Stimulated activated CD8-positive, alpha-beta memory T cell treated with anti-CD3 and anti-CD28 coated beads, Interleukin-7, amount 100 ng/mL, for 24 hours (primary cell): ENCODE measurements around the gene PIK3C2B.
A peak's percentile ranks its signal among the peaks of the same experiment; 100 is the strongest.
"Not testable (repeated sequence)": the region's sequence is repeated elsewhere in the genome, so short reads cannot be mapped to it uniquely, and the experiment has no call there.

Source experiments
- DNase-seq: peaks from one replicate; pipeline ENCODE4 v3.0.0-alpha.2; 2020; ENCODE audit warnings: low read depth

The PIK3C2B gene

DNA sequence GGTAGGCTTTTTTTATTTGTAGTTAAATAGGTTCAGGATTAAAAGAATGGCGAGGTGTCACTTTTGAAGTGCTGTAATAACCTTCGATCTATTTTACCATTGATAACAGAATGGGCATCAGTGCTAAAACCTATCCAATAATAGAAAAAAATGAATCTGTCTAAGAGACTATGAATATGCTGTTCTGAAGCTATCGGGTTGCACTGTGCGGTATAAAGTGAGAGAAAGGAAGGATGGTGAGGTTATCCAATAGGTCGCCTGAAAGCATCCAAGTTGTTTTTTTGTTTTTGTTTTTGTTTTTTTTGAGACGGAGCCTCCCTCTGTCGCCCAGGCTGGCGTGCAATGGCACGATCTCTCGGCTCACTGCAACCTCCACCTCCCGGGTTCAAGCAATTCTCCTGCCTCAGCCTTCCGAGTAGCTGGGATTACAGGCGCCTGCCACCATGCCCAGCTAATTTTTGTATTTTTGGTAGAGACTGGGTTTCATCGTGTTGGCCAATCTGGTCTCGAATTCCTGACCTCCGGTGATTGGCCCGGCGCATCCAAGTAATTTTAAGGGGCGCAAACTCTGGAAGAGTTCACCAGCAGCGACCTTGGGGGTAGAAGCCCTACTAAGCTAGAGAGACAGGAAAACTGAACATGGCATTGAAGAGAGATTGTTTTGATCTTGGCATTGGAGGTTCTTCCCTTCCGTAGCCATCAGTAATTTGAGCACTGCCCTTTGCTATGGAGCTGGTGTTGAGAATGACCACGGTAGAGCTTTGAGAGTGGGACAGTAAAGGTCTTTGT lies 12.9 kb upstream of the PIK3C2B start:
- no peak for DNase-seq

DNA sequence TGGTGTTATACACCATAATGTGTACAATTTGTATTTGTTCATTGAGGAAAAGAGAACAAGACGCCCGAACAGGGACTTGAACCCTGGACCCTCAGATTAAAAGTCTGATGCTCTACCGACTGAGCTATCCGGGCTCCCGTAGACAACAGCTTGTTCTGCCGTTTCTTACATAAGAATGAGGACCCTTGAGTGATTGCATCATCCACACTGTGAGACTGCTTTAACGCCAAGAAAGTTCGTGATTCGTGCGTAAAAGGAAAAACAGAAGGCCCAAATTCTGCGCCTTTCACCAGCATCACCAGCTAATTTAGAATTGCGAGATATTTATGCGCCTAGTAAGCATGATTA lies 12.3 kb upstream of the PIK3C2B start:
- peak; percentile 72 for DNase-seq

DNA sequence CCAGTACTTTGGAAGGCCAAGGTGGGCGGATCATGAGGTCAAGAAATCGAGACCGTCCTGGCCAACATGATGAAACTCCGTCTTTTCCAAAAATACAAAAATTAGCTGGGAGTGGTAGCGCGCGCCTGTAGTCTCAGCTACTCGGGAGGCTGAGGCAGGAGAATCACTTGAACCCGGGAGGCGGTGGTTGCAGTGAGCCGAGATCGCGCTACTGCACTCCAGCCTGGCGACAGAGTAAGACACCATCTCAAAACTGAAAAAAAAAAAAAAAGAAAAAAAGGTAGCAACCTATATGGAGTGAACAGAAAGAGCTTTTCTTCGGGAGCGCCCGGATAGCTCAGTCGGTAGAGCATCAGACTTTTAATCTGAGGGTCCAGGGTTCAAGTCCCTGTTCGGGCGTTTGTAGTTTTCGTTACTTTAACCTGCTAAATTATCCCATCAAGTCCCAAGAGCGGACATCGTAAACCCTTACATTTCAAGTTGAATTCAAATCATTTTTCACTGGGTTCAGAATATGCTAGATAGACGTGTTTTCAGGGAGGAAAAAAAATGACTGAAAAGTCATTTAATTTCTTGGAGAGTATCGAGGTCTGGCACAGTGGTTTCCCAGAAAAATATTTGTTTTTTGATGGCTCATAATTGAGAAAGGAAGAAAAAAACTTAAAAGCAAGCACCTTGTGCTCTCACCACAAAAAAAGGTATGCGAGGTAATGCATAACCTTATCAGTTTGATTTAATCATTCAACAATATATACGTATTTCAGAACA lies 11.8 kb upstream of the PIK3C2B start:
- peak; percentile 49 for DNase-seq

DNA sequence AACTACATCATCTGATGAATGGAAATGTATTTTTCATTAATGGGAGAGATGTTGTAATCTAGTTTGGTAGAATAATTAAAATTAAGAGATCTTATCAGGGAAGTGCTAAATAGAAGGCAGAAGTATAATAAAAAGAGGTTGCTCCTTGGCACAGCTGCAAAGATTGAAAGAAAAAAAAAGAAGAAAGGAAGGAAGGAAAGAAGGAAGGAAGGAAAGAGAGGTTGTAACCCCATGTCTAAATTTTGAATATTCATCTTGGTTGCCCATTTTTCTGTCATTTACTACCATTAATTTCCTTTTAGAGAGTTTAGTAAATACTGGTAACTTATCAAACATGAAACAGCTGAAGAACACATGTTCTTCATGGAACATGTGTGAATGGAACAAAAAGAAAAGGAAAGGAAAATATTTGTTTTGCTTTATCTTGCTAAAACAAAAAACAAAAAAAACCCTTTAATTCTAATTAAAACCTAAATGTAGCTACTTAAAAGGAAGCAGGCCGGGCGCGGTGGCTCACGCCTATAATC lies 11.1 kb upstream of the PIK3C2B start:
- no peak for DNase-seq

DNA sequence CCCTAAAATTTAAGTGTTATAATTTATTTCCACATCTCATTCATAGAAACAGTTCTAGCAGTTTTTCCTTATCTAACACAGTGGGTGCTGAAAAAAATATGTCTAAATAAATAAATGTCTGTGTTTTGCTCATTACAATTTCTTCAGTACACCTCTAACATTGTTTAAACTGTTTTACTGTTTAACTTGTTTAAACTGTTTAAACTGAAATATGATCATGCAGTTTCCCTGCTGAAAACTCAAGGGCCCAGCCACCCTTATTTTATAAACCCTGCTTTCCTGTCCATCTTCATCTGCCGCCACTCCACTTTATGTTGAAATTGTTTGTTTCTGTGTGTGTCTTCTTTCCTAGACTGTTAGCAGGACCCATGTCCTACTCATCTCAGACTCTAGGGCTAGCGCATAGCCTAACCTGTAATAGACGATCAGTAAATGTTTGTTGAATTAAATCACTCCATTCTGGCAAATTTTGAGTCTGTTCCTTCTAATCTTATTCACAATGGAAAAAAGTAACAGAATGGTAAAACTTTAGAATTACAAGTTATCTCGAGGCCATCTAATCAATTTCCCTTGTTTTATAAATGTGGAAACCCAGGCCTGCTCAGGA lies 9.4 kb upstream of the PIK3C2B start:
- no peak for DNase-seq

DNA sequence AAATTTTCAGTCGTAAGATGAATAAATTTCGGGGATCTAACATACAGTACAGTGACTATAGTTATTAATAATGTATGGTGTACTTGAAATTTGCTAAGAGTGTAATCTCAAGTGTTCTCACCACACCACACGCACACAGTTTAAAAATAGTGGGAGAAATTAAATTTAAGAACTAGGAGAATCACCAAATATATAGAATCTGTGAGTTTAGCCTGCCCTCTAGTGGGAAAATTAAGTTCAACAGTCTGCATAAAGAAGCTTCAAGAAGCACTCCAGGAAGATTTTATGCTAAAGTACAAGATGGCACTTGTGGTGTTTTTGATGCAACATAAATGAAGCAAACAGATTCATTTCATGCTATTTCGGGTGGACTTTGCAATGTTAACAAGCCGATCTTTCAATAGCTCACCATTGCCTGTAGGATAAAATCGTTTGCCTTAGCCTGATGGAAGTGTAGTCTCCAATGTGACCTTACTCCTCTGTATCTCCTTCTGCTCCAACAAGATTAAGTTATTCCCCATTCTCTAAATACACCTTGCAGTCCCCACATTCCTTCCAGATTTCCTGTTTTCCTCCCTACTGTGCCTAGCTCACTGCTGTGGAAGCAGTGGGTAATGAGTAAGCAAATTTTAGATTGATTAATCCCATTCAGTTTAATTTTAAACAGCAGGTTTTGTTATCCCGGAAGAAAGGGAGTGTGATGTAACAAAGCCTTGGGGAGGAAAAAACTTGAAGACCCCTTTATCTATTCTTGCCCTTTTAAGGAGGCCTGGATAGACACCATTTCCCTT lies 8.7 kb upstream of the PIK3C2B start:
- DNase-seq, result no peak

DNA sequence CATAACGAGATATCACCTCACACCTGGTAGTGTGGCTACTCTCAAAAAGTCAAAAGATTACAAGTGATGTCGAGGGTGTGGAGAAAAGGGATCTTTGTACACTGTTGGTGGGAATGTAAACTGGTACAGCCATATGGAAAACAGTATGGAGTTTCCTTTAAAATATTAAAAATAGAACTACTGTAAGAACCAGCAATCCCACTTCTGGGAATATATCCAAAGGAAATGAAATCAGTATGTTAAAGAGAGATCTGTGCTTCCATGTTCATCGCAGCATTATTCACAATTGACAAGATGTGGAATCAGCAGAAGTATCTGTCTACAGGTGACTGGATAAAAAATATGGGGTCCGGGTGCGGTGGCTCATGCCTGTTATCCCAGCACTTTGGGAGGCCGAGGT lies 7.6 kb upstream of the PIK3C2B start:
- no peak for DNase-seq

DNA sequence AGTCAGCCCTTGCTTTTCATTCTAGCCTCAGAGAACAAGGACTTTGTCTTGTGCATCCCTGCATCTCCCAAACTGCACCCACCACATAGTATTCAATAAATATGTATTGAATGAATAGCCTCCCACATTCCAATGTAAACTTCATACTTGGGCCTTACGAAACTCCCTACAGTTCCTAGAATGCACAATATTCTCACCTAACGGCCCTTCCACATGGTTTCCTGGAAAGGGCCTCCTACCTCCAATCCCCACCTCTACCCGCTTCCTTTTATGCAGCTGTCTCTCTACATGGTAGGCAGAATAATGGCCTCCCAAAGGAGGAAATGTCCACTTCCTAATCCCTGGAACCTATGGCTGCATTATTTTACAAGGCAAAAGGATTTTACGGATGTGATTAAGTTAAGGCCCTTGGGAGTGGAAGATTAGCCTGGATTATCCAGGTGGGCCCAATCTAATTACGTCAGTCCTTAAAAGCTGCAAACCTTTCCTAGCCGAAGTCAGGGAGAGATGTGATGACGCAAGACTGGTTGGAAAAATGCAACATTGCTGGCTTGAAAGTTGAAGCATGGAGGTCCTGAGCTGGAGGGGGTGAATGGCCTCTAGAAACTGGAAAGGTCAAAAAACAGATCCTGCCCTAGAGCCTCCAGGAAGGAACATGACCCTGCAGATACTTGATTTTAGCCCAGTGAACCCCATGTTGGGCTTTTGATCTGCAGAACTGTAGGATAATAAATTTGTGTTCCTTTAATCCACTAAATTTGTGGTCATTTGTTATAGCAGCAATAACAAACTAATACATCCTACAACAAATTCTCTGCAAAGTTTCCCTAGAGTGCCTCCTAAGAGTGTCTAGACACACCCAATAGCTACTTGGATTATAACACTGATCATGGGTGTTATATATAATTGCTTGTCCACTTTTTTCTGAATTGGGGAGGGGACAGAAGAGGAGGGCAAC lies 5.2 kb upstream of the PIK3C2B start:
- DNase-seq, result no peak

DNA sequence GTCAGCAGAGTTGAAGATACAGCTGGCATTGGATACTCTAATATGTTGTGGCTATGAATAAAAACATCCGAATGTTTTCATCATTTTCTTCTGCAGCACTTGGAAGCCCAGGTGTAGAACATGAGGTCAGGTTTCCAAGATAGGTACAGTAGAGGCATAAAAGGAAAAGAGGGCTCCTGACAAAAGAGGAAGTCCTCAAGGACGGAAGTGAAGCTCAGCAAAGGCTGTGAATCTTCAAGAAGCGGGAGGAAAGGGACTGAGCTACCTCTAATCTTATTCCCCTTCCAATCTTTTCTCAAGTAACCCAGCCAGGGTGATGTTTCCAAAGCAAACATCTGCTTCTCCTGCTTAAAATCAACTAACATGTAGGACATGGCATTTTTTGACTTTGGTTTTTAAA lies 4.4 kb upstream of the PIK3C2B start:
- DNase-seq, result no peak

DNA sequence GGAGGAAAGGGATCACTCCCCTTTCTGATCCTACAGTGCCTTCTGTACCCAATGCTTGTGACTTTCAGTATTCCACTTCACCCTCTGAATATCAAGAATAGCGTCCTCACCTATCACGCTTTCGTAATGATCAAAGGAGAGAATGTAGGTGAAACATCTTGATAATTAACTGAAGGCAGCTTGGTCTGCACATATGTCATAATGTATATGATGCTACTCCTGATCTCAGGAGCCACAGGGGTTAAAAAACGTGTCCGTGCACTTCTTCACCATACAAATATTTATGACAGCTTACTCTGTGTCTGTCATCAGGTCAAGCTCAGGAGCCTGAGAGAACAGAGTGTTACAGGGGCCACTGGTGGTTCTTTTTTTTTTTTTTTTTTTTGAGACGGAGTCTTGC lies 1.2 kb upstream of the PIK3C2B start:
- DNase-seq, result no peak

DNA sequence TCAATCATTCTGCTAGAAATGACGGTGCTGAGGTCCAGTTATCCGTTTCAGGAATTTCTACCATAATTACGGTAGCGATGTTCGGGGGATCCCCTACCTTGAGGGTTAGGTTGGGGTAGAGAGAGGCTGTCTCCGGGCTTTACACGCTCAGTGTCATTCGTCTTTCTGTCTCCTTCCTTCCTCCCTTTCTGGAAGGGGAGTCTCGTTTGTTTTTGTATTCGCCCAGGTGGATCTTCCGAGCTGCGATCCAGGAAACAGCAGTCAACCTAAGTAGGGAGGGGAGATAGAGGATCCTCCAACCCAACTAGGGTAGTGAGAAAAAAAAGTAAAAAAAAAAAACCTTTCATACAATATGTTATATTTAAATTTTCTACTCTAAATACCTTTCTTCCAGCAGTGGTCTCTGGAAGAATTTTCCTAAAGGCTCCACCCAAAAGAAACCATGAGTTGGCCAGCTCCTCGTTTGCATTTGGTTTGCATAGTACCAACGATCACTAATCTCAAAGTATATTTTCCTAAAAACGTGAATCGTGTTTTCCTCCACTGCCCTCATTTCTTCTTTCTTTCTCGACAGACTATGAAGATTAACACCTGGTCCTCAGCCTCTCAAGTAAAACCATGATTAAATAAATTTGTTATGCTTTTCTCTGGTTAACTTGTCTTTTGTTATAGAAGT lies 611 bp upstream of the PIK3C2B start:
- DNase-seq, result no peak

DNA sequence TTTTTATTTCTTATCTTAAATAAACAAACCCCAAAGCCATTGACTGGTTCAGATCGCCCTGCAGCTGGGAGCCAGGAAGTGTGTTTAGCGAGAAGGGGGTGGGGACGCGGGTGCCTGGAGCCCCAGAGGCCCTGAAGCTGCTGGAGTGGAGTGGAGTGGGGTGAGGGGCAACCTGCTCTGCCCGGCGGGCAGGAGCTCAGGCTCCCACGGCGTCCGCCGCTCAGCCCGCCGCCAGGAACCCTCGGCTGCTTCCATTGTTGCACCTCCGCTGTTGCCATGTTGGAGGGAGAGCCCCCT lies 673 bp downstream of the PIK3C2B start:
- no peak for DNase-seq

DNA sequence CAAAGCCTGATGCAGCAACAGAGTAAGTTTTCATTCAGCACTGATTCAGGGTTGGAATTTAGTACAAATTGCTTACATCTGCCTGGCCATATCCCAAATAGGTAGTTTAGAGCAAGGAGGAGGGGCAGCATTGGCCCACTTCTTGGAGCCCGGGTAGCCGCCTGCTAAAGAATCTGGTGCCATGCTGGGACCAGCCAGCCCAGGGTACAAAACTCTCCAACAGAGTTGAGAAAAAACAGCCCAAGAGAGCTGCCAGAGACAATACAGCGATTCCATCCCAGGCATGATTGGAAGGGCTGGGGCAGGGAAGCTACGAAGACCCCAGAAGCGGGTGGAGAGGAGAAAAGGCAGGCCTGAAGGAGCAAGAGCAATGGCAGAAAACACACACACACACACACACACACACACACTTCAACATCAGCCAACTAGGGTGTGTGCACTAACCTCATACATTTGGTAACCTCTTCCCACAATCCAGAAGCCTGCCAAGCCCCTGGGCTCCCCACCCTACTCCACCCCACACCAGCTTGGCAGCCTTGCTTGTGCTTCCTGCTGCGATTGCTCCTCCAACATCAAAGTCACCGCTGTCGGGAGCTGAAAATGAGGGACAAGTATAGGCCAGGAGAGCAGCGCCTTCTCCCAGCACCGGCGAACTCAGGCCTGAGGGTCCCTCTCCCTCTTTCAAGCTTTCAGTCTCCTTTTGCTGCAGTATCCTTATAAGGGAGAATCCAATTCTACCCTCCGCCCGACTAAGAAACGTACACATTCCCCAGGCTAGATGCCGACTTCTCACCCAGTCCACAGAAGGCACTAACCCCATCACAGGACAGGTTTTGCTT lies 1.2 kb downstream of the PIK3C2B start:
- DNase-seq, result no peak

DNA sequence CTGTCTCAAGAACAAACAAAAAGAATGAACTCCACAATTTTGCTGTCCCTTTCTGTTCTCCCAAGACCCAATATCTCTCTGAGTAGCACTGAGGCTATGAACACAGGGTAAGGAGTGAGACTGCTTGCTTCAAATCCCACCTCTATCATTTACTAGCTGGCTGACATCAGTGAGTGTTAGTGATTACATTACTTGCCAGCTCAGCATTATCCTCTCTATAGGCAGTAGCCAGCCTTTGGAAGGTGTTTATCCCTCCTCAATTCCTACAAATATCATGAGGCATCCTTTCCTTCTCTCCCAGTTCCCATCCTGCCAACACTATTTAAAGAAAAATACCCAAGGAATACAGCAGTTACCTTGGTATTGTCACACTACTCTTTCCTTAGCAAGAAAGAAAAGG lies 3.0 kb downstream of the PIK3C2B start:
- DNase-seq, result no peak

DNA sequence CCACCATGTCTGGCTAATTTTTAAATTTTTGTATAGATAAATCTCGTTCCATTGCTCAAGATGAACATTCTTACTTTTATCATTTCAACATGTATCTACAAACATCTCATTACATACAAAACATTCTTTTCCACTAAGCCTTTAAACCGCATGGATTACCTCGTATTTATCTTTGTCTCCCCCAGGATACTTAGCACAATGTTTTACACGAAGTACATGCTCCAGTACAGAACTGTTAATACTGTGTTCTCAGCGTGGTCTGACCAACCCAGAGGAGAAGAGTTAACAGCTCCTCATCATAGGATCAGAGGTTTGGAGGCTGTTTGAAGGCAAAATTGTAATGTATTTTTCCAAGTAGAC lies 7.4 kb downstream of the PIK3C2B start:
- DNase-seq, result no peak

DNA sequence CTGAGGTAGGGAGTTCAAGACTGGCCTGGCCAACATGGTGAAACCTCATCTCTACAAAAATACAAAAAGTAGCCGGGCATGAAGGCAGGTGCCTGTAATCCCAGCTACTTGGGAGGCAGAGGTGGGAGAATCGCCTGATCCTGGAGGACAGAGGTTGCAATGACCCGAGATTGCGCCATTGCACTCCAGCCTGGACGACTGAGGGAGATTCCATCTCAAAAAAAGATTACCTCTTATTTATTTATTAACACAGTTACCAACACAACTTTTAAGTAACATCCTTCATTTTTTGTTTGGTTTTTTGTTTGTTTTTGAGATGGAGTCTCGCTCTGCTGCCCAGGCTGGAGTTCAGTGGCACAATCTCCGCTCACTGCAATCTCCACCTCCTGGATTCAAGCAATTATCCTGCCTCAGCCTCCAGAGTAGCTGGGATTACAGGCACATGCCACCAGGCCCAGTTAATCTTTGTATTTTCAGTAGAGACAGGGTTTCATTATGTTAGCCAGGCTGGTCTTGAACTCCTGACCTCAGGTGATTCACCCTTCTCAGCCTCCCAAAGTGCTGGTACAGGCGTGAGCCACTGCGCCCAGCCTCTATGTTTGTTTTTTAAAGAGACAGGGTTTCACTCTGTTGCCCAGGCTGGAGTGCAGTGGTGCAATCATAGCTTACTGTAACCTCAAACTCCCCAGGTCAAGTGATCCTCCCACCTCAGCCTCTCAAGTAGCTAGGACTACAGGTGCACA lies 7.9 kb downstream of the PIK3C2B start:
- not testable (repeated sequence) for DNase-seq

DNA sequence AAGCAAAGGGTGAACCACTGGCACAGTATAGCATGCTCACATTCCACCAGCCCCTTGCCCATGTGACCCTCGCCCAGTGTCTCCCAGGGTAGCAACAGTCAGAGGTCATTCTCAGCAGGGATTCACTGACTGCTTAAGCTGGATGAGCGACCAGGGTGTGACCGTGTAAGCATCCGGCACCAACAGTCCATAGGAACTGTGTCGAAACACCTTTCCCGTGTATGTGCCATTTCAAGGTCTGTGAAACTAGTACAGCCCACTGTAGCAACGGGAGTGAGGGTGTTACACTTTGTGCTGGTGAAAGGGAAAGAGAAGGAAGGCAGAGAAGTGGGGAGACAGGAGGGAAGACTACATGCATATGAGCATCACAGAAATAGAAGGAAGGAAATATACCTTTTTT lies 10.8 kb downstream of the PIK3C2B start:
- no peak for DNase-seq

DNA sequence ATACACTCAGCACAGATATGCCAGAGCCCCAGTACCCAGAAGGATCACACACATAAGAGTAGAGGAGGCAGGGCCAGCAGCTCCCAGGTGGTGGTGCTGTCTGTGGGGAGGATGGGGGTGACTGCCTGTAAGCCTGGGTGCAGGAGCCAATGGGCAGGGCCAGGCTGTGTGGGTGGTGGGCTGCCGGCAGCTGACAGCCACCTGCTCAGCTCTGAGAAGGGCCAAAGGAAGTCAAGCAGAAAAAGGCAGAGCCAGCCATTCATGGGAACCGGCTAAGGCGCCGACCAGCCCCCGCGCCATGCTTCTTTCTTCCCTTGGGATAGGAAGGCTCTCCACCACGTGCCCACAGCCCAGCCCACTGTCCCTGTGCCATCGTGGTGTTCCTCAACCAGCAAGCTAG lies 14.1 kb downstream of the PIK3C2B start:
- DNase-seq, result no peak
